ENCODE results near the gene BCL2L1.

DNA sequence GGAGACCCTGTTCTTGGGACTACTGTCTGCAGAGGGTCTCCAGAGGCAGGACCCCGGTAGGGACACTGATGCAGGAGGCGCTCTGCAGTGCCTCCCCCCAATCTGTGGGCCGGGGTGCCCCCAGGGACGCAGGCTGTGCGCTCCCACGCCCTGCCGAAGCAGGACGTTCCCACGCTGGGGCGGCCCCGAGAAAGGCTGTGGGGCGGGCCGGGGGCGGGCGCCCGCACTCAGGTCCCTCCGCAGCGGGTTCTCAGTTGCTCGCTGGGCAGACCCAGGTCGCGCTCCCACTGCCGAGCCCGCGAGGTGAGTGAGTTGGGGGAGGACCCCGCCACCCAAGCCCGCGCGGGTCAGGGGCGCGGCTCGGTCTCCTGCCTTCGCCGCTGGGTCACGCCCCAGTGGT is 85.0 kb downstream of the BCL2L1 start, which contains the start of gene COX4I2:
- TF ChIP-seq JUND (IDR thresholded peaks at IDR 0.05) (no peak), POLR2AphosphoS5 (IDR thresholded peaks at IDR 0.05; ENCODE audit: low read depth, low read length) (no peak), EZH2 (IDR thresholded peaks at IDR 0.05) (no peak), ZNF274 (IDR thresholded peaks at IDR 0.05; ENCODE audit: low read depth, low read length) (no peak)
- TF ChIP-seq, protein P1, sequence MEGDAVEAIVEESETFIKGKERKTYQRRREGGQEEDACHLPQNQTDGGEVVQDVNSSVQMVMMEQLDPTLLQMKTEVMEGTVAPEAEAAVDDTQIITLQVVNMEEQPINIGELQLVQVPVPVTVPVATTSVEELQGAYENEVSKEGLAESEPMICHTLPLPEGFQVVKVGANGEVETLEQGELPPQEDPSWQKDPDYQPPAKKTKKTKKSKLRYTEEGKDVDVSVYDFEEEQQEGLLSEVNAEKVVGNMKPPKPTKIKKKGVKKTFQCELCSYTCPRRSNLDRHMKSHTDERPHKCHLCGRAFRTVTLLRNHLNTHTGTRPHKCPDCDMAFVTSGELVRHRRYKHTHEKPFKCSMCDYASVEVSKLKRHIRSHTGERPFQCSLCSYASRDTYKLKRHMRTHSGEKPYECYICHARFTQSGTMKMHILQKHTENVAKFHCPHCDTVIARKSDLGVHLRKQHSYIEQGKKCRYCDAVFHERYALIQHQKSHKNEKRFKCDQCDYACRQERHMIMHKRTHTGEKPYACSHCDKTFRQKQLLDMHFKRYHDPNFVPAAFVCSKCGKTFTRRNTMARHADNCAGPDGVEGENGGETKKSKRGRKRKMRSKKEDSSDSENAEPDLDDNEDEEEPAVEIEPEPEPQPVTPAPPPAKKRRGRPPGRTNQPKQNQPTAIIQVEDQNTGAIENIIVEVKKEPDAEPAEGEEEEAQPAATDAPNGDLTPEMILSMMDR (IDR thresholded peaks at IDR 0.05 in 2 of 3, conservative IDR thresholded peaks at IDR 0.05 in 1 of 3; ENCODE audit: borderline replicate concordance in 1 of 3, insufficient read depth in 1 of 3, low read depth in 2 of 3, low read length in 2 of 3): no peak

All from HCT116 (cell line).